HuH-7.5 (cell line): ENCODE measurements around the gene PLEKHM1.

ENCODE experiments used
- DNase-seq: peaks from one replicate; pipeline ENCODE4 v3.0.0; 2011; ENCODE audit warnings: low spot score

PLEKHM1 gene

DNA sequence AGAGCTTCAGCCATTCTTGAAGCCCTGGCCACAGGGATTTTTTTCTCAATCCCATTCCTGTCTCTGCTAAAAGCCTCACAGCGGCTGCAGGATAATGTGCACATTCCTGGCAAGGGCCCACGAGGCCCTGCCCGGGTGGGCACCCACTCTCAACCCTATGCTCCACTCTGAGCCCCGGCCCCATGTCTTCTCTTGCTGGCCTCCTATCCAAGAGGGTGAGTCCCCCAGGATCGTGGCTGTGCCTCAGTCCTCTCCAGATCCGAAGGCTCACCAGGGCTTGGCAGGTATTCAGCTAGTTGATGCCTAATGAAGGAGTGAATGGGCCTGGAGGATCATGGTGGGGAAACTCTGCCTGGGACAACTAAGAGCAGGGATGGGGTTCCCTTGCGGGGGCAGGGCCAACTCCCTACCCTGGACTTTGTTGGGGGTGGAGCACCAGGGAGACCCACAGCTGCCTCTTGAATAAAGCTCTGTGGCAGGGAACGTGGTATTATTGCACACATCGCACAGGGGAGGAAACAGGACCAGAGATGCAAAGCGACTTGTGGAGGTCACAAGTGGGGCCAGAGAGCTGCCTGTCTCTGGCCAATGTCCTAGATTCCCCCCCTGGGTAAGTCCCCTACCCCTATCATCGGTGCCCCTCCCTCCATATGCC lies 63.2 kb downstream of the PLEKHM1 start:
- no peak for DNase-seq

DNA sequence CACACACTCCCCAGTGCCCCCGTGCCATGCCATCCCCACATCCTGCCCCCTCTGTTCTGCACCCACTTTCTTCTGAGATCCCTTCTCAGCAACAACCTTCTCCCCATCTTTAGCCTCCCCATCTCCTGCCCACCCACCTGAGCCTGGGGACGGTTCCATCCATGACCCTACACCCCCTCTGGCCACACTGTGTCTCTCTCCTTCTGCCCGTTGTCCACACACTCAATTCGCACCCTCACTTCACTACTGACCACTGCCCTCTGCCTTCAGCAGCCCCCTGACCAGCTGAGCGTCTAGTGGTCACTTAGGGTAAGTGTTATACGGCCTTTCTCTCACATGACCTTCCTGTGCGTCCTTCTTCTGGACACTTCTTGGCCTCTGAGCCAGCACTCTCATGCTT lies 64.0 kb downstream of the PLEKHM1 start:
- no peak for DNase-seq

DNA sequence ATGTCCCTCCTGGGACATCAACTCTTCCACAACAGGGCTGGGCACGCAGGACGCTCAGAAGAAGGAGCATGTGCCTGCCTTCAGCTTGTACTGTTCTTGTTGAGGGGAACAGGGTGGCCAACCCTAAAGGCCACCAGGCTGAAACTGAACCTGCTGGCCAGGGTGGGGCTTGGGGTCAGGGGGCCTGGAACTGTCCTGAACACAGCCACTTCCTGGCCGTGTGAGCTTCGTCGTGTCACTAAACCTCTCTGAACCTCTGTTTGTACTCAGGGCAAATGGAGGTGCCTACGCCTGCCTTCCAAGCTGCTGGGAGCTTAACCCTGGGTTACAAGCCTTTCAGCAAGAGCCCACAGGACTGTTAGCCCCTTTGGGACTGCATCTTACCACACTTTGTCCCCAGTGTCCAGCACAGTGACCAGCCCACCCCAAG lies 64.5 kb downstream of the PLEKHM1 start:
- DNase-seq: no peak

- peak; percentile 84 for DNase-seq
Observed at GRCh38 chr17:45425125-45425983, 65.2 kb downstream of the PLEKHM1 start.

- no peak for DNase-seq
Observed at GRCh38 chr17:45424769-45425124, 65.8 kb downstream of the PLEKHM1 start.

- no peak for DNase-seq
Observed at GRCh38 chr17:45423975-45424335, 66.6 kb downstream of the PLEKHM1 start.

- no peak for DNase-seq
Observed at GRCh38 chr17:45423304-45423974, 67.1 kb downstream of the PLEKHM1 start.

DNA sequence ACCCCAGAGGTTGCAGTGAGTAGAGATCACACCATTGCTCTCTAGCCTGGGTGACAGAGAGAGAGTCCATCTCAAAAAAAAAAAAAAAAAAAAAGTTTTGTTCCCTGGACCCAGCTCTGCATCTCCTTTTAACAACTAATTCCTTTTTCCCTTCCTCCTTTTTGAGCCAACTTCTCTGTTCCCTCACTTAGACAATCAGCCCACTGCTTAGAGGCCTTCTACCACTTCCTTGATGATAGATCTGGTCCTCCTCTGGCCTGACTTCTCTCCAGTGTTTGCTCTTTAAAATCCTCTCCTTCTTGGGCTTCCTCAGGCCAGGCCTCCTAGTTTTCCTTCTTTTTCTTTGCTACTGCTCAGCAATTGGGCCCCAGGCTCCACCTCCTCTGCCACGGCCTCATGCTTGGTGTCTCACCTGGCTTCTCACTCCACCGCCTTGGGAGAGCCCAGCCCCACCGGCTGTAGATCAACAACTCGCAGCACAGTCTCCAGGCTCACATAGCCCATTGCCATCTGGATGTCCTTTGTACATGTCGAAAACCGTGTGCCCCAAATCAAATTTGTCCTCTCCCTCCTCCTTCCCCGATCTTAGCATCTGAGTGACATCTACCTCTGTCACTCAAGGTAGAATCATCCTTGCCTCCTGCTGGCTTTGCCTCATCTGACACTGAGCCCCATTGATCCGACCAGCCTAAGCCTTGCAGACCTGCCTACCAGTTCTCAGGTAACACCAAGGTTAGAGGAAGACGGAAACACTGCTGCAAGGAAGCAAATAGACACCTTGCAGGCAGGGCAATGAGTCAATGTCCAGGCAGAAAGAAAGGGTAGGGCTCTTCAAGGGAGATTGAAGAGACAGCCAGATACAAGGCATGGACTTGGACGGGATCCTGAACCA lies 75.3 kb downstream of the PLEKHM1 start:
- DNase-seq: no peak

- no peak for DNase-seq
Observed at GRCh38 chr17:45413498-45413923, 77.0 kb downstream of the PLEKHM1 start.

DNA sequence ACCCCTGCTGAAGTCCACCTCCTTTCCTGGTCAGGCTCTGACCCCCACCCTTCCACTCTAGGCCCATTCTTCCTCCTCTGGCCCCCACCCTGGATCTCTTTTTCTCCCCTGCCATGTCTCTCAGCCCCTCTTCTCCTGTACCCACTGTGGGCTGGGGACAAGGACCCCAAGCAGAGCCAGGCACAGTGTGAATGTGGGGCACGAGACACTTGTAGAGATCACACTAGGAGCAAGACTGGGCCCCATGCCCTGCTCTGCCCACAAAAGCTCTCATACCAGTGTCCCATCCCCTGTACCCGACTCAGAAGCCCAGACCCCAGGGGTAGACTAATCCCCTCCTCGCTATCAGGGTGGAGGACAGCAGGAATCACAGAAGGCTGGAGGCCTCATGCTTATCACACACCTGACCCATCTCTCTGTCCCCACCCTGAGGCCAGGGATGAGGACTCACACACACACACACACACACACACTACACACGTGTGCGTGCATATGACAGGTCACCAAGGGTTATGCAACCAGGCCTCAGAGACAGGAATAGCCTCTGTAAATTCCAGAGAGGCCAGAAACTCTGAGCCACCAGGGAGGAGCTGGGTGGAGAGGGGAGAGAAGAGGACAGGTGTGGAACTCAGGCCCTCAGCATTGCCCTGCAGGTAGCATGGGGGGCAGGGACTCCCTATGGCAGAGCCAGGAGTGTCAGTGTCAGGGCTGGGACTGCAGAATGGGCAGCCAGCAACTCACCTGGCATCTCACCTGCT lies 79.0 kb downstream of the PLEKHM1 start:
- DNase-seq: no peak

GRCh38 chr17:45410144-45411091 lies 80.1 kb downstream of the PLEKHM1 start:
- no peak for DNase-seq

DNA sequence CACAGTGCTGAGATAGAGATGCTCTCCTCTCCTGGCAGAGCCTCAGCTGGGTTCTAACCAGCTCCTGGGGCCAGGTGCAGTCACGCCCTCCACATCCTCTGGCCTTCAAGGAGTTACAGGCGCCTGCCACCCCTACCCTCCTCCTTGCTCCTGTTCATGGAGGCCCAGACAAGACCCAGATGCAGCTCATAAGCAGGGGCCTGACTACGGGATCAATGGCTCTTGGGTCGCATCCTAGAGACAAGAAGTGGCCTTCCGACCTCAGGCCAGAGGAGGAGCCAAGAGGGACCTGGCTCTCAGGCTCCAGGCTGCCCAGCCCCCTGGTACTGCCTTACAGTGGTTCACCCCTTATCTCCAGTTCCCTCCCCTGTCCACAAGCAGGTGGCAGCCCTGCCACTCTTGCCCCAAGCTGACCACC lies 80.9 kb downstream of the PLEKHM1 start:
- no peak for DNase-seq

- DNase-seq: no peak
Observed at GRCh38 chr17:45408611-45409421, 81.7 kb downstream of the PLEKHM1 start.

GRCh38 chr17:45406107-45406506 lies 84.4 kb downstream of the PLEKHM1 start:
- no peak for DNase-seq

- peak; percentile 61 for DNase-seq
Observed at GRCh38 chr17:45405250-45406086, 85.1 kb downstream of the PLEKHM1 start.

DNA sequence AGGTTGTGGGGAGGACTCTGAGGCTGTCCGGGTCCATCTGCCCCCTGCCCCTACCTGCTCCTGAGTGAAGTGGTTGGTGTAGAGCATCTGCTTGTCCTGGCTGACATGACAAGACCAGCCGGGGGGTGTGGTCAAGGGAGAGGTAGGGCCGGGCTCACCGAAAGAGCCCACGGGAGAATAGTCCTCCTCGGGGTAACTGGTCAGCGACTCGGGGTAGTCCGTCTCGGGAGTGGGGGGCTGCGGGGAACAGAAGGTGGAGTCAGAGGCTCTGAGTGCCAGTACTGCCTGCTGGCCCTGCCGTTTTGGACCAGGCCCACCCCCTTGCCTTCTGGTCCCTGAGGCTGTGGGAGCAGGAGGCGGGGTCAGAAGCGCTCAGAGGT lies 85.7 kb downstream of the PLEKHM1 start:
- DNase-seq: no peak

GRCh38 chr17:45403906-45404490 lies 86.5 kb downstream of the PLEKHM1 start:
- no peak for DNase-seq

DNA sequence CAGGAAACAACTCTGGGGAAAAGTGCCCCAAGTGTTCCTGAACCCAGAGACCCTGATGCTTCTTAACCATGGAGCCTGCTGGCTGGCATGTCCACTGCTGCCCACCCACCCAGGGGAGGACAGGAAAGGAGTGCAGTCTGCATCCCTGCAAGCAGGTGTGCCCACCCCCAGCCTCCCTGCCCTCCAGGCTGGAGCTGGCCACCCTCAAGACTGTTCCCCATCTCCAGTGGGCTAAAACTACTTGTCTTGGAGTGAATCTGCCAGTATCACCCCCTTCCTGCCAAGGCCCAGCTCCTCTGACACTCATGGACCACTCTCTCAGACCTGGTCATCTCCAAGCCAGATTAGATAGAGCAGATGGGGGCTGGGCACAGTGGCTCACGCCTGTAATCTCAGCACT lies 87.6 kb downstream of the PLEKHM1 start:
- no peak for DNase-seq
